HT1080 (cell line): ENCODE data around the gene MAGEC3. TPM values are rescaled to one million over a fixed set of nuclear protein-coding genes. Genes with fewer than 3 reads are reported as not detected.
A peak's percentile ranks its signal among the peaks of the same experiment; 100 is the strongest.
"Not testable (repeated sequence)": the region's sequence is repeated elsewhere in the genome, so short reads cannot be mapped to it uniquely, and the experiment has no call there.

ENCODE experiments used
- DNase-seq: peaks from one replicate; pipeline ENCODE4 v3.0.0-alpha.2; 2015; ENCODE audit warnings: low read depth
- polyA plus RNA-seq, 2 experiments: library from polyadenylated mRNA; depleted of rRNA; stranded (reverse); fragments of >200 nt; gene quantifications; 2 replicates each; pipeline ENCODE4 v1.2.3, GENCODE V29; 2015
- total RNA-seq: library from RNA; depleted of rRNA; stranded (reverse); fragments of >200 nt; shearing (Covaris generic); gene quantifications from 2 replicates; pipeline ENCODE4 v1.2.3, GENCODE V29; 2014; rRNA removed

The MAGEC3 gene
- not detected in 2 replicates for total RNA-seq
- not detected in 2 replicates for polyA plus RNA-seq (2015; cell fraction: cytosol; rRNA removed)
- not detected in 2 replicates for polyA plus RNA-seq (2015; cell fraction: nucleus; rRNA removed)

- no peak for DNase-seq
These were observed at the start of gene MAGEC3 for GRCh38 chrX:141838016-141838415. Gene MAGEC3 (plus strand): TSS chrX:141838316. CDS start chrX:141838316, 0 bp downstream.

GRCh38 chrX:141791856-141792255 is 46.3 kb upstream of the MAGEC3 start:
- DNase-seq: no peak

- no peak for DNase-seq
These were observed 26.7 kb upstream of the MAGEC3 start for GRCh38 chrX:141811438-141811837.

GRCh38 chrX:141814213-141814857 is 23.8 kb upstream of the MAGEC3 start:
- no peak for DNase-seq

GRCh38 chrX:141815904-141816303 is 22.2 kb upstream of the MAGEC3 start:
- no peak for DNase-seq

- DNase-seq: no peak
These were observed 5.9 kb upstream of the MAGEC3 start for GRCh38 chrX:141832247-141832646.

- DNase-seq: peak; percentile 1
These were observed 1.7 kb downstream of the MAGEC3 start for GRCh38 chrX:141839856-141840255.

- DNase-seq: no peak
These were observed 19.4 kb downstream of the MAGEC3 start for GRCh38 chrX:141857479-141857878.

- DNase-seq: no peak
These were observed 41.5 kb downstream of the MAGEC3 start for GRCh38 chrX:141879616-141880015.

GRCh38 chrX:141888811-141889210 is 50.7 kb downstream of the MAGEC3 start:
- DNase-seq: not testable (repeated sequence)

GRCh38 chrX:141894733-141895132 is 56.6 kb downstream of the MAGEC3 start:
- no peak for DNase-seq

- no peak for DNase-seq
These were observed 59.6 kb downstream of the MAGEC3 start for GRCh38 chrX:141897690-141898089.

- DNase-seq: no peak
These were observed 64.2 kb downstream of the MAGEC3 start for GRCh38 chrX:141902366-141902765.

GRCh38 chrX:141903400-141904155 is 65.5 kb downstream of the MAGEC3 start, which contains the start of gene MAGEC1:
Gene MAGEC1 (plus strand): TSS chrX:141903894. CDS start chrX:141905073, 1,179 bp downstream.
- no peak for DNase-seq

- no peak for DNase-seq
These were observed 66.1 kb downstream of the MAGEC3 start for GRCh38 chrX:141904262-141904661.

GRCh38 chrX:141917801-141918200 is 79.7 kb downstream of the MAGEC3 start:
- DNase-seq: no peak

- DNase-seq: no peak
These were observed 86.2 kb downstream of the MAGEC3 start for GRCh38 chrX:141924293-141924692.

- DNase-seq: no peak
These were observed 90.3 kb downstream of the MAGEC3 start for GRCh38 chrX:141928432-141928831.

- DNase-seq: no peak
These were observed 96.0 kb downstream of the MAGEC3 start for GRCh38 chrX:141934059-141934641.

GRCh38 chrX:141935645-141936044 is 97.5 kb downstream of the MAGEC3 start:
- no peak for DNase-seq

- DNase-seq: no peak
These were observed 98.0 kb downstream of the MAGEC3 start for GRCh38 chrX:141936080-141936479.

GRCh38 chrX:141941234-141941633 is 103.1 kb downstream of the MAGEC3 start:
- no peak for DNase-seq
